ENCODE data around the gene SLC5A1. TPM values are rescaled to one million over a fixed set of nuclear protein-coding genes. Genes with fewer than 3 reads are reported as not detected.
A peak's percentile ranks its signal among the peaks of the same experiment; 100 is the strongest.

The SLC5A1 gene
- total and polyA plus RNA-seq, 2 of the 13 experiments (the other 11 are each of a cell fraction or from before 2014, with no cell fraction given), result not detected

DNA sequence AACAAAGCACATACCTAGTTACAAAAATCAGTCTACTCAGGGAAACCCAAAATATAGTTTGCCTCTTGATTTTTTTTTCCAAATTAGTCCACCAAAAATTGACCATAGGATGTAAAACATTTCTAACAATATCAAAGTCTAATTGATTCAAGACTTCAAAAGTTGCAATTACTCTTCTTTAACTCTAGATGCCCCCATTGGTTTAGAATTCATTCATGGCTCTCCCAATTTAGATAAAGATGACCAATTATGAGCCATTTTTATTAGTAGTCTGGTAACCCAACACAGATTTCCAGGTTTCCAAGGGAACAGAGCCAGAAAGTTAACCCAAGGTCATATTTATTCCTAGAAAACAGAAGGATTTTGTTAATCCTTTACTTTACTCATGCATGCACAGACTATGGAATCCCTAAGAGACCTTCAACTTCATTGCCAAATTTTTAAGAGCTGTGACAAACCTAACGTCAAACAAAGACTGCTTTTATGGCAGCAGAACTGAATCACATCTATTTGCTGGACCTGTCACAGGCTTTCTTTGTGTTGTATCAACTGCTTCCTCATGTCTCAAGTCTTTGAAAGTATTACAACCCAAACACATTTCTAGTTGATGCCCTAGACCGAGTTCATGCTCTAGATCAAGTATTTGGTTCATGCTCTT, 60.7 kb downstream of the SLC5A1 start:
- in situ Hi-C loops (cut with HindIII; ENCODE audit: extremely low pct_ligation_motif_present, low pct_unique_long_range_greater_than_20kb) (loop anchor here (10.0 kb wide), 1 partner anchor 161 kb away; no protein-coding TSS in a partner anchor), intact Hi-C loops (cut with micrococcal nuclease; ENCODE audit: unreplicated experiment) (loop anchor here (10.0 kb wide), 1 partner anchor 271 kb away; no protein-coding TSS in a partner anchor)
- no peak for FAIRE-seq
- Histone ChIP-seq H3K4me1 (ENCODE audit: insufficient read depth, low read length) (no peaks in the 10 kb centered on the region), H3K9me3 (ENCODE audit: low read length) (no peaks in the 10 kb centered on the region), H3K36me3 (replicated peaks in 1 of 2; ENCODE audit: control insufficient read depth in 1 of 2, insufficient read depth in 2 of 2, low read length in 2 of 2) (no peaks in the 10 kb centered on the region), H3K27ac (ENCODE audit: extremely low read length, insufficient read depth, low read length) (no peak overlapping the region), H3K4me3 (replicated peaks in 1 of 3; ENCODE audit: insufficient read depth in 1 of 3, low read depth in 2 of 3, low read length in 3 of 3) (no peak overlapping the region), H3K9ac (ENCODE audit: insufficient read depth, low read depth, low read length) (no peak overlapping the region), H3K27me3 (ENCODE audit: control insufficient read depth in 1 of 2, insufficient read depth in 2 of 2, low read length in 2 of 2) (no peaks in the 10 kb centered on the region), H2AFZ (ENCODE audit: low read length) (no peak overlapping the region), H4K20me1 (ENCODE audit: insufficient read depth, low read length) (no peaks in the 10 kb centered on the region), H3K79me2 (ENCODE audit: insufficient read depth, low read length) (no peaks in the 10 kb centered on the region), H3K4me2 (ENCODE audit: low read depth, low read length) (no peak overlapping the region)
- BruUV-seq (replicated peaks), result no TSS peak
- CTCF ChIA-PET (ENCODE audit: low intra/inter-chr PET ratio, low total read pairs), result interaction anchor here (1.2 kb wide), 1 partner anchor 162 kb away, joined by 6 read pairs; no protein-coding TSS in a partner anchor
- no peak for DNase-seq (ENCODE audit: low spot score)
- ATAC-seq, result no peak
- WGBS (ENCODE audit: low lambda C conversion rate), result 0% methylated on average over 2 of the region's 2 CpGs
- POLR2A ChIA-PET, result no interaction called here
- TF ChIP-seq ZNF891 (CRISPR knock-in tag; IDR thresholded peaks at IDR 0.05) (no peak), ZNF205 (CRISPR knock-in tag; IDR thresholded peaks at IDR 0.05) (no peak), FIP1L1 (IDR thresholded peaks at IDR 0.05; ENCODE audit: borderline replicate concordance, insufficient read depth, low read depth, low read length) (no peak), ATF1 (CRISPR knock-in tag; IDR thresholded peaks at IDR 0.05) (no peak), ZNF441 (CRISPR knock-in tag; IDR thresholded peaks at IDR 0.05; ENCODE audit: borderline replicate concordance) (no peak), ZNF446 (CRISPR knock-in tag; IDR thresholded peaks at IDR 0.05) (no peak), ZNF263 (CRISPR knock-in tag; IDR thresholded peaks at IDR 0.05) (no peak), STAG1 (CRISPR knock-in tag; IDR thresholded peaks at IDR 0.05) (peak; percentile 61), GZF1 (CRISPR knock-in tag; IDR thresholded peaks at IDR 0.05) (no peak), ZKSCAN1 (IDR thresholded peaks at IDR 0.05; ENCODE audit: low read length) (no peak), SOX6 (IDR thresholded peaks at IDR 0.05) (no peak), SOX6 (CRISPR knock-in tag; IDR thresholded peaks at IDR 0.05) (no peak), BCL6 (CRISPR knock-in tag; IDR thresholded peaks at IDR 0.05) (0 out of 2 replicates have a peak, but pooled peaks have one; percentile 13), ETV5 (CRISPR knock-in tag; IDR thresholded peaks at IDR 0.05; ENCODE audit: borderline replicate concordance) (no peak), TERF1 (CRISPR knock-in tag; IDR thresholded peaks at IDR 0.05) (no peak), NBN (conservative IDR thresholded peaks at IDR 0.05) (no peak), E2F2 (CRISPR knock-in tag; IDR thresholded peaks at IDR 0.05; ENCODE audit: borderline replicate concordance) (no peak), ZNF768 (CRISPR knock-in tag; IDR thresholded peaks at IDR 0.05) (no peak), ZBTB38 (CRISPR knock-in tag; IDR thresholded peaks at IDR 0.05) (no peak)
- TF ChIP-seq, protein P1, sequence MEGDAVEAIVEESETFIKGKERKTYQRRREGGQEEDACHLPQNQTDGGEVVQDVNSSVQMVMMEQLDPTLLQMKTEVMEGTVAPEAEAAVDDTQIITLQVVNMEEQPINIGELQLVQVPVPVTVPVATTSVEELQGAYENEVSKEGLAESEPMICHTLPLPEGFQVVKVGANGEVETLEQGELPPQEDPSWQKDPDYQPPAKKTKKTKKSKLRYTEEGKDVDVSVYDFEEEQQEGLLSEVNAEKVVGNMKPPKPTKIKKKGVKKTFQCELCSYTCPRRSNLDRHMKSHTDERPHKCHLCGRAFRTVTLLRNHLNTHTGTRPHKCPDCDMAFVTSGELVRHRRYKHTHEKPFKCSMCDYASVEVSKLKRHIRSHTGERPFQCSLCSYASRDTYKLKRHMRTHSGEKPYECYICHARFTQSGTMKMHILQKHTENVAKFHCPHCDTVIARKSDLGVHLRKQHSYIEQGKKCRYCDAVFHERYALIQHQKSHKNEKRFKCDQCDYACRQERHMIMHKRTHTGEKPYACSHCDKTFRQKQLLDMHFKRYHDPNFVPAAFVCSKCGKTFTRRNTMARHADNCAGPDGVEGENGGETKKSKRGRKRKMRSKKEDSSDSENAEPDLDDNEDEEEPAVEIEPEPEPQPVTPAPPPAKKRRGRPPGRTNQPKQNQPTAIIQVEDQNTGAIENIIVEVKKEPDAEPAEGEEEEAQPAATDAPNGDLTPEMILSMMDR (CRISPR knock-in tag; IDR thresholded peaks at IDR 0.05), result peak; percentile 32; the same call in 1 of the 2 replicates
- TF ChIP-seq, protein P2, sequence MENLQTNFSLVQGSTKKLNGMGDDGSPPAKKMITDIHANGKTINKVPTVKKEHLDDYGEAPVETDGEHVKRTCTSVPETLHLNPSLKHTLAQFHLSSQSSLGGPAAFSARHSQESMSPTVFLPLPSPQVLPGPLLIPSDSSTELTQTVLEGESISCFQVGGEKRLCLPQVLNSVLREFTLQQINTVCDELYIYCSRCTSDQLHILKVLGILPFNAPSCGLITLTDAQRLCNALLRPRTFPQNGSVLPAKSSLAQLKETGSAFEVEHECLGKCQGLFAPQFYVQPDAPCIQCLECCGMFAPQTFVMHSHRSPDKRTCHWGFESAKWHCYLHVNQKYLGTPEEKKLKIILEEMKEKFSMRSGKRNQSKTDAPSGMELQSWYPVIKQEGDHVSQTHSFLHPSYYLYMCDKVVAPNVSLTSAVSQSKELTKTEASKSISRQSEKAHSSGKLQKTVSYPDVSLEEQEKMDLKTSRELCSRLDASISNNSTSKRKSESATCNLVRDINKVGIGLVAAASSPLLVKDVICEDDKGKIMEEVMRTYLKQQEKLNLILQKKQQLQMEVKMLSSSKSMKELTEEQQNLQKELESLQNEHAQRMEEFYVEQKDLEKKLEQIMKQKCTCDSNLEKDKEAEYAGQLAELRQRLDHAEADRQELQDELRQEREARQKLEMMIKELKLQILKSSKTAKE (CRISPR knock-in tag; IDR thresholded peaks at IDR 0.05; ENCODE audit: borderline replicate concordance), result no peak

Data from HepG2 (cell line).